Measurements from ENCODE around the gene AHCY.
A peak's percentile ranks its signal among the peaks of the same experiment; 100 is the strongest.
"Not testable (repeated sequence)": the region's sequence is repeated elsewhere in the genome, so short reads cannot be mapped to it uniquely, and the experiment has no call there.

AHCY gene

GRCh38 chr20:34269996-34270627 lies 33.0 kb downstream of the AHCY start:
- DNase-seq = no peak
- in situ Hi-C loops (cut with MboI; ENCODE audit: low pct_unique_long_range_greater_than_20kb, low sequenced_read_pairs) = no loop called here

GRCh38 chr20:34268851-34269636 lies 34.1 kb downstream of the AHCY start:
- DNase-seq = no peak
- in situ Hi-C loops (cut with MboI; ENCODE audit: low pct_unique_long_range_greater_than_20kb, low sequenced_read_pairs) = no loop called here

DNA sequence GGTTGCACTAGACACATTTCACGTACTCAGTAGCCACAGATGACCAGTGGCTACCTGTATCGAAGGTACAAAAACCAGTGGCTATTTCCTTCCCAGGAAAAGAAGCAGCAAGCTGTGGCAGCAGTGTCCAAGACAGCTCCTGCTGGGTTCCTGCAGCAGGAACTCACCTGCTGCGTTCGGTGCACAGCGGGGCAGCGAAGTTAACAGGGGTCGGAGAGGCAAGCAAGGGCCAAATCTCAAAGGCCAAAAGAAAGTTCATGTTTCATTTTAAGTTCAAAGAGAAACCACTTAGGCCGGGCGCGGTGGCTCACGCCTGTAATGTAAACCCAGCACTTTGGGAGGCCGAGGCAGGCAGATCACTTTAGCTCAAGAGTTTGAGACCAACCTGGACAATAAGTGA lies 35.0 kb downstream of the AHCY start:
- in situ Hi-C loops (cut with MboI; ENCODE audit: low pct_unique_long_range_greater_than_20kb, low sequenced_read_pairs) = no loop called here
- no peak for DNase-seq

- in situ Hi-C loops (cut with MboI; ENCODE audit: low pct_unique_long_range_greater_than_20kb, low sequenced_read_pairs) = no loop called here
- DNase-seq = no peak
Measured at GRCh38 chr20:34264141-34264540, 39.0 kb downstream of the AHCY start.

GRCh38 chr20:34263468-34263867 lies 39.7 kb downstream of the AHCY start:
- DNase-seq; in situ Hi-C loops (cut with MboI; ENCODE audit: low pct_unique_long_range_greater_than_20kb, low sequenced_read_pairs): not testable (repeated sequence)

GRCh38 chr20:34262488-34263288 lies 40.5 kb downstream of the AHCY start:
- no peak for DNase-seq

GRCh38 chr20:34260208-34260942 lies 42.8 kb downstream of the AHCY start:
- no peak for DNase-seq
- in situ Hi-C loops (cut with MboI; ENCODE audit: low pct_unique_long_range_greater_than_20kb, low sequenced_read_pairs) = no loop called here

More at GRCh38 chr20:34262488-34263288, 40.5 kb downstream of the AHCY start:
- in situ Hi-C loops (cut with MboI; ENCODE audit: low pct_unique_long_range_greater_than_20kb, low sequenced_read_pairs) = no loop called here

DNA sequence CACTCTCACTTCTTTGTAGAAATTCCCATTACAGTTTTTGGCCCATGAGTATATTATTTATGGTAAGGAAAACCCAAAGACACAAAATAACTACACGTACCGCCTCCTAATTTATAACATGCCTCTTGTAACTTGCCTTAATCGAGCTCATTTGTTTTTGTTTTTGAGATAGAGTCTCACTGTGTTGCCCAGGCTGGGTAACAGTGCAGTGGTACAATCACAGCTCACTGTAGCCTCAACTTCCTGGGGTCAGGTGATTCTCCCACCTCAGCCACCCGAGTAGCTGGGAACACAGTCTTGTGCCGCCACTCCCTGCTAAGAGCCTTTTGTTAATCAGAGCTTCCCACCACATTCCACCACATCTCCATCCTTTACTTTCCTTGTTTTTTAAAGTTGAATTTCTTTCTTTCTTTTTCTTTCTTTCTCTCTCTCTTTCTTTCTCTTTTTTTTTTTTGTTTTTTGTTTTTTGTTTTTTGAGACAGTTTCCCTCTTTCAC lies 46.5 kb downstream of the AHCY start:
- in situ Hi-C loops (cut with MboI; ENCODE audit: low pct_unique_long_range_greater_than_20kb, low sequenced_read_pairs) = no loop called here
- DNase-seq = no peak

GRCh38 chr20:34254979-34255378 lies 48.2 kb downstream of the AHCY start:
- in situ Hi-C loops (cut with MboI; ENCODE audit: low pct_unique_long_range_greater_than_20kb, low sequenced_read_pairs) = no loop called here
- no peak for DNase-seq

GRCh38 chr20:34252431-34253086 lies 50.6 kb downstream of the AHCY start:
- in situ Hi-C loops (cut with MboI; ENCODE audit: low pct_unique_long_range_greater_than_20kb, low sequenced_read_pairs); DNase-seq: not testable (repeated sequence)

DNA sequence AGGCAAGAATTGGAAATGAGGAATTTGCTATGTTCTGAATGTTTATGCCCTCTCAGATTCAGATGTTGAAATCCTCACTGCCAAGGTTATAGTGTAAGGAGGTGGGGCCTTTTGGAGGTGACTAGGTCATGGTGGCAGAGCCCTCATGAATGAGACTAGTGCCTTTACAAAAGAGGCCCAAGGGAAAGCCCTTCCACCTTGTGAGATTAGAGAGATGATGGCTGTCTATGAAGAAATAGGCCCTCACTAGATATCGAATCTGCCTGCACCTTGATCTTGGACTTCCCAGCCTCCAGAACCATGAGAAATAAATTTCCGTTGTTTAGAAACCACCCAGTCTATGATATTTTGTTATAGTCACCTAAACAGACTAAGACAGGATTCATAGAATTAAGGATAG lies 51.5 kb downstream of the AHCY start:
- in situ Hi-C loops (cut with MboI; ENCODE audit: low pct_unique_long_range_greater_than_20kb, low sequenced_read_pairs) = no loop called here
- DNase-seq = no peak

DNA sequence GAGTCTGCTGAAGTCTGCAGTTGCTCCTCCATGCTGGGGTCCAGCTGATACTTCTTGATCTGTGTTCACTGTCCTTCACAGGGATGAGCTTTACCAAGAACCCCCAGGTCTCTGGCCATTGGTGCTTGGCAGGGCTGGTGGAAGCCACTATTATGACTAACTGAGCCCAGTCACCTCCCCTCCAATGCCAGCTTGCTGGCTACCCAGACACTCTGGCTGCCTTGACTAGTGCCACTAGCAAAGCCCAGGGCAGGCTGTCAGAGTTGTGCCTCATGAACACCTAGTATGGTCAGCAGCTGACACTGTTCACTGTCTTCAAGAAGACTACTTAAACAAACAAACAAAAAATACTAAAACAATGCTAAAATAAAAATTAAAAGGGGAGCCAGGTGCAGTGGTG lies 53.1 kb downstream of the AHCY start:
- DNase-seq = no peak
- in situ Hi-C loops (cut with MboI; ENCODE audit: low pct_unique_long_range_greater_than_20kb, low sequenced_read_pairs) = no loop called here

- DNase-seq = peak; percentile 39
- in situ Hi-C loops (cut with MboI; ENCODE audit: low pct_unique_long_range_greater_than_20kb, low sequenced_read_pairs) = no loop called here
Measured at GRCh38 chr20:34249291-34249690, 53.9 kb downstream of the AHCY start.

DNA sequence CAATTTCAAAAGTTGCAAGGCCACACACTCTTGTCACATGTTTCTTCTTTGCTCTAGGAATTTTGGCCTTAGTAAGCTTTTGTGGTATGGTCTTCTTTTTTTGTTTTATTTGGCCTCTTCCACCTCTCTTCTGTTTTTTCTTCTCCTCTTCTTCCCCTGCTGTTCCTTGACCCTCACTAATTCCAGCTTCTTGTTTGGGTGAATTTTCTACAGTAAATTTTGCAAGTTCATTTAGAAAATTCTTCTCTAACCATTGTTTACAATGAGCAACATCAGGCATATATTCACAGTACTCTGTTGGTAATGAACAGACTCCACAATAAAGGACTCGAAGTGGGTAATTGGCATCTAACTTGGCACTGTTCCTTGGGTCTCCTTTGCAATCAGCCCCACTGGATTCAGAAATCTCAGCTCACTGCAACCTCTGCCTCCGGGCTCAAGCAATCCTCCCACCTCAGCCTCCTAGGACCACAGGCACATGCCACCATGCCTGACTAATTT lies 57.0 kb downstream of the AHCY start:
- in situ Hi-C loops (cut with MboI; ENCODE audit: low pct_unique_long_range_greater_than_20kb, low sequenced_read_pairs) = no loop called here

DNA sequence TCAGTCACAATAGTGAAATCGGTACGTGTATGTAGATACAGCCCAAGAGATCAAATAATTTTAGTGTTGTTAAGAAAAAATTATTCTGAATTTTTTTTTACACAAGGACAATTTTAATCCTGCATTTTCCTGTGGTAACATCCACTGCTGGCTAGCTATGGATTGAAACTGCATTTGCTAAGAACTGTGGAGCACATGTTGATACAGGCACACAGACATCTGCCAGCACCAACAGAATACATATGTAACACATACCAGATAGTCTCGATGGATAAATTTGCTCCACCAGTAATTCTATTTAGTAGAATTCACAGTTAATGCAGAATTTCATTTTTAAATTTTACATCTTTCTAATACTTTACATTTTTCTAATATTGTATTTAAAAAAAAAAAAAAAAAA lies 59.8 kb downstream of the AHCY start:
- in situ Hi-C loops (cut with MboI; ENCODE audit: low pct_unique_long_range_greater_than_20kb, low sequenced_read_pairs) = no loop called here

More for the DNA sequence above, 57.0 kb downstream of the AHCY start:
- no peak for DNase-seq

DNA sequence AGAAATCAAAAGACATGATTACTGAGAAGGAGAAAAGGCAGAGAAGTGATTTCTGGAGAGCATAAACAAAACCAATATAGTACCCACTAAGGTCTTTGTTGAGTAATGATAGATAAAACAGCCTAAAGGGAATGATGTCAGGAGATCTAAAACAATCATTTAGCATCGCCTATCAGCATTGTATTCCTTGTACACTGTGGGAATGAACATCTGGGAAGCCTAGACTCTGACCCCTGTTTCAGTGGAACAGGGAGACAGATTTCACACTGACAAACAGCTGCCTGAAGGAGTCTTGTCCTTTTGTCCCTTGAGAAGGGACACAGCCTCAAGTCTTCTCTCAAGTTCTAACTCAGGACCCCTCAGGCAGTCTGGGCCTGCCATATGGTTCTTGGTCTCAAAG lies 60.3 kb downstream of the AHCY start:
- in situ Hi-C loops (cut with MboI; ENCODE audit: low pct_unique_long_range_greater_than_20kb, low sequenced_read_pairs) = no loop called here
- DNase-seq = no peak

More for the DNA sequence above, 59.8 kb downstream of the AHCY start:
- DNase-seq = no peak

GRCh38 chr20:34242015-34242414 lies 61.1 kb downstream of the AHCY start:
- DNase-seq; in situ Hi-C loops (cut with MboI; ENCODE audit: low pct_unique_long_range_greater_than_20kb, low sequenced_read_pairs): not testable (repeated sequence)
